GM12892 (cell line): Measurements from ENCODE around the gene ZMYND12.

ENCODE experiments used
- POLR2A ChIP-seq: IDR thresholded peaks from 2 replicates; pipeline ENCODE4 v1.6.1; 2011; ENCODE audit warnings: low read depth, low read length, control low read depth
- POLR2AphosphoS5 ChIP-seq: IDR thresholded peaks from 2 replicates; pipeline ENCODE4 v1.6.1; 2011; ENCODE audit warnings: low read depth, low read length, control low read depth
- TAF1 ChIP-seq: IDR thresholded peaks from 2 replicates; pipeline ENCODE4 v1.6.1; 2011; ENCODE audit warnings: low read depth, mild to moderate bottlenecking, control low read depth, low read length, borderline replicate concordance

DNA sequence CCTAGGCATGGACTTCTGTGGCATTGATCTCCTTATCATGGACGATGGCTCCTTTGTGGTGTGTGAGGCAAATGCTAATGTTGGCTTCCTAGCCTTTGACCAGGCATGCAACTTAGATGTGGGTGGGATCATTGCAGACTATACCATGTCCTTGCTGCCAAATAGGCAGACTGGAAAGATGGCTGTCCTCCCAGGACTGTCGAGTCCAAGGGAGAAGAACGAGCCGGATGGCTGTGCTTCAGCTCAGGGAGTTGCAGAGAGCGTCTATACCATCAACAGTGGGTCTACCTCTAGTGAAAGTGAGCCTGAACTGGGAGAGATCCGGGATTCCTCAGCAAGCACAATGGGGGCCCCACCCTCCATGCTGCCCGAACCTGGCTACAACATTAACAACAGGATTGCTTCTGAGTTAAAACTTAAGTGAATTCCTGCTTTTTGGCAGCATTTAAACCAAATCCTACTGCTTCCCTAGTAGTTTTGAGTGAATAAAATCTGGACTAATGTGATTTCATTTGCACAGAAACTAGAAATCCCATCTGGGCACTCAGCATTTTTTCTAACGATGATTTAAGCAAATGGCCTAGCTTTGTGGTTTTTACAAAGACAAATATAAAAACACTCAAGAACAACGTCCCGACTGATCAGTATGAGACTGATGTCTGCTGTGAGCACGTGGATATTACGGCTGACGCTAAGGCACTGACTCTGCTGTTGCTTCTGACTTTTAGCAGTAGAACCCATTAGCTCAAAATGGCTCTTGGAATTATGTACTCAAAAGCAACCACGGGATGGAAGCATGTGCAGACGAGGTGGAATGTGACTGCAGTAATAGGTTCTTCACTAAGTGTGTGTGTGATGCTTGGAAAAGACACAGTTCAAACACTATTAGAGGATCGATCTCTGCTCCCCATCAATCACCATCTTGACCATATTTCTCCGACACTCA, 41.0 kb downstream of the ZMYND12 start:
- no peak for TF ChIP-seq TAF1
- TF ChIP-seq POLR2AphosphoS5: no peak
- TF ChIP-seq POLR2A: no peak
